ENCODE measurements around the gene GRAMD2B.

The GRAMD2B gene

DNA sequence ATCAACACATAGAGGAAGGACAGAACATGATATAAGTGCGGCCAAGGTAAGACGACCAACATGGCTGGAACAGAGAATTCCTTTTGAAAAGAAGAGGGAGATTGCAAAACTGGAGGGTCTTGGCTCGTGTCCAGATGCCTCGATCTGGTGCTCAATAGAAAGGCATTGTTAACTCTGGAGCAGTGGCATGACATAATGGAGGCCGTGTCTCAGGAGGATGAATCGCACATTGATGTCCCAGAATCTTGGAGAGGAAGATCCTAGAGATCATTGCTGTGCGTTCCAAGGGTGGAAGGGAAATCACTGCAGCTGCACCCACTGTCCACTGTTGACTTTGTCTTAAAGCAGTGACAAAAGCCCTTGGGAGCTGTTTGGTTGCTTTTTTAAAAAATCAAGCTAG, 30.9 kb downstream of the GRAMD2B start:
- no peaks in the 10 kb centered on the region for H3K9me3 ChIP-seq (ENCODE audit: control insufficient read depth, low read depth, low read length)
- no peak overlapping the region for H3K27ac ChIP-seq (ENCODE audit: low read length)
- H3K4me1 ChIP-seq (ENCODE audit: control insufficient read depth, low read depth, low read length), result peaks cover 5% of the 10 kb centered on the region
- H3K4me3 ChIP-seq (ENCODE audit: low read length), result no peak overlapping the region
- no peak overlapping the region for H3K9ac ChIP-seq (ENCODE audit: low read length)
- no peaks in the 10 kb centered on the region for H3K27me3 ChIP-seq (ENCODE audit: control insufficient read depth, insufficient read depth, low read length)
- H3K36me3 ChIP-seq (ENCODE audit: control insufficient read depth, low read depth, low read length), result no peaks in the 10 kb centered on the region

DNA sequence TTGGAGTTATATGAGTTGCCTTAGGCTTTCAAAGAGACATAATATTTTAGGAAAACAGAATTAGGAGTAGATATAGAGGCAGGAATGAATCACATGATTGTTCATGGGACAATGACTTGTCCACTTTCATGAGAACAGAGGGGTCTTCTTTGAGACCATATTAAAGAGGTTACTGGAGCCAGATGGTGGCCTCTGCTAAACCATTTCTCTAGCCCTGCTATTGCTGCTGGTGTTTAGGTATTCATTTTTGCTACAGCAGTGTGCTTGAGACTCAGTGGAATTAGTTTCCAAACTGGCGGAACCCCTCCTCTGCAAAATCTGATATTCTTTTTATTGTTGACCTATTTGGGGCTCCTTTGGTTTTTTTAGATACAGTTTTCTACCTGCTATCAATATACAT, 31.3 kb downstream of the GRAMD2B start:
- Histone ChIP-seq H3K4me1 (ENCODE audit: control insufficient read depth, low read depth, low read length) (peaks cover 5% of the 10 kb centered on the region), H3K4me3 (ENCODE audit: low read length) (no peak overlapping the region), H3K27ac (ENCODE audit: low read length) (no peak overlapping the region), H3K9me3 (ENCODE audit: control insufficient read depth, low read depth, low read length) (no peaks in the 10 kb centered on the region), H3K9ac (ENCODE audit: low read length) (no peak overlapping the region), H3K27me3 (ENCODE audit: control insufficient read depth, insufficient read depth, low read length) (no peaks in the 10 kb centered on the region), H3K36me3 (ENCODE audit: control insufficient read depth, low read depth, low read length) (no peaks in the 10 kb centered on the region)

DNA sequence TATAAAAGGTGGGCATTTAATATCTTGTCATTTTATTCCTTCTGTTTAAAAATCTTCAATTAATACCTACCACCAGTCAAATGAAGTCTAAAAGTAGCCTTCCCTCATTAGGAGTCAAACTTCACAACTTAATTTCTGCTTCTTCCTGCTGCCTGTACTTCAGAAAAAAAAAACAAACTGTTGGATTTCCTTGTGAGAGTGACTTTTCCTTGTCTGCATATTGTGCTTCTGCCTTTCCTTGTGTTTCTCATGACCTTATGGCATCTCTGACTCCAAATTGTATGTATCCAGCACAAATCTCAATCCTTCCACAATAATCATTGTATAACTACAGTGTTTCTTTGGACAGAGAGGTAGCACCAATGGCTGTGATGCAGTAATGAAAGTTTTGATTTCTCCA, 32.1 kb downstream of the GRAMD2B start:
- Histone ChIP-seq H3K9ac (ENCODE audit: low read length) (no peak overlapping the region), H3K4me3 (ENCODE audit: low read length) (no peak overlapping the region), H3K4me1 (ENCODE audit: control insufficient read depth, low read depth, low read length) (no peaks in the 10 kb centered on the region), H3K27me3 (ENCODE audit: control insufficient read depth, insufficient read depth, low read length) (no peaks in the 10 kb centered on the region), H3K9me3 (ENCODE audit: control insufficient read depth, low read depth, low read length) (no peaks in the 10 kb centered on the region), H3K36me3 (ENCODE audit: control insufficient read depth, low read depth, low read length) (no peaks in the 10 kb centered on the region), H3K27ac (ENCODE audit: low read length) (no peak overlapping the region)

DNA sequence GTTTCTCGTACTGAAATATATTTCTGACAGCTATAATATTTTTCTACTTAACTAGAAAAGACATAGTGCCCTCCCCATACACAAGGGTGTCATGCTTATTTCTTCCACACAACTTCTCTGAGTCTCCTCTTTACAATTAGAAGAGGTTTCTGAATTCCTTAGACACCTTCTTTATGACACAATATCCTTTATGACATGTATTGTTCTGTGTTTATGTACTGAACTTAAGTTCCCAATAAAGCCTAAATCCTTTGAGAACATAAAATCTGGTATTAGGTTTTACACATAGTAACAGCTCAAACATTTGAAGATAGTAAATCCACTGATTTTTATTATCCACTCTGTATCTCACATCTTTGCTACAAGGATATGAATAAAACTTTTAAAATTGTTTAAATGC, 32.5 kb downstream of the GRAMD2B start:
- H3K9me3 ChIP-seq (ENCODE audit: control insufficient read depth, low read depth, low read length), result no peaks in the 10 kb centered on the region
- no peak overlapping the region for H3K27ac ChIP-seq (ENCODE audit: low read length)
- no peaks in the 10 kb centered on the region for H3K36me3 ChIP-seq (ENCODE audit: control insufficient read depth, low read depth, low read length)

DNA sequence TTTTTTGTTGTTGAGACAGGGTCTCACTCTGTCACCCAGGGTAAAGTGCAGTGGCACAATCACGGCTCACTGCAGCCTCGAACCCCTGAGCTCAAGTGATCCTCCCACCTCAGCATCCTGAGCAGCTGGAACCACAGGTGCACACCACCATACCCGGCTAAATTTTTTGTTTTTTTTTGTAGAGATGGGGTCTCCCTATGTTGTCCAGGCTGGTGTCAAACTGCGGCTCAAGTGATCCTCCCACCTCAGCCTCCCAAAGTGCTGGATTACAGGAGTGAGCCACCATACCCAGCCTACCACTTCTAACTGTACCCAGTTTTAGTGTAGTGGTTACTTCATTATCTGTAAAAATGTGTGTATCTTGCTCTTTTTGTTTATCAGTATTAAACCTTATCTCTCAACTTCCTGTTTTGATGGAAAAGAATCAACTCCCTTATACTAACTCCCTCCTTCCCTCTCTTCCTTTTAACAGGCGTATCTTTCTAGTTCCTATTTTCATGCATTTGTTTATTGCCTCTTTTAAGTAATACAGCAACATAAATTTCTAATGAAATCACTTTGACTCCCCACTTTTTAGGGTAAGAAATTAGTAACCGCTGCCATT, 33.1 kb downstream of the GRAMD2B start:
- H3K4me1 ChIP-seq (ENCODE audit: control insufficient read depth, low read depth, low read length), result no peaks in the 10 kb centered on the region

More for the DNA sequence above, 32.5 kb downstream of the GRAMD2B start:
- H3K4me3 ChIP-seq (ENCODE audit: low read length), result no peak overlapping the region
- no peak overlapping the region for H3K9ac ChIP-seq (ENCODE audit: low read length)
- no peaks in the 10 kb centered on the region for H3K27me3 ChIP-seq (ENCODE audit: control insufficient read depth, insufficient read depth, low read length)
- no peaks in the 10 kb centered on the region for H3K4me1 ChIP-seq (ENCODE audit: control insufficient read depth, low read depth, low read length)

DNA sequence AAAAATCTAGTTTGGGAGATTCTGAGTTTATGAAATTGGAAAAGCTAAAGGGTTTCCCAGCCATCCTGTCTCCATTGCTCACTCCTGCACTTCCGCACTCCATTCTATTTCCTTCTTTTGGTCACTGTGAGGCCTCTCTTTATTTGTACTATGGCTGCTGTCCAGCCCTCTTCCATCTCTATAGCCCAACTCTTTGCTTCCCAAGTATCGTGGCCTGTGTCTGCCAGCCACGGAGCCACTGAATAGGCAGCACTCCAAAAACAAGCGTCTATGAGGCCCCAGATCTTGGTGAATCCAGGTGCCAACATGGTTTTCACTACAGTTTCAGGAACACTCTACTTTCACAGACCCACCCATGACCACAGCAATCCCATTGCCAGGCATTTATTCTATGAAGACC, 37.2 kb downstream of the GRAMD2B start:
- Histone ChIP-seq H3K4me3 (ENCODE audit: low read length) (no peak overlapping the region), H3K27ac (ENCODE audit: low read length) (no peak overlapping the region), H3K4me1 (ENCODE audit: control insufficient read depth, low read depth, low read length) (peaks cover 3% of the 10 kb centered on the region), H3K9ac (ENCODE audit: low read length) (no peak overlapping the region), H3K36me3 (ENCODE audit: control insufficient read depth, low read depth, low read length) (no peaks in the 10 kb centered on the region), H3K27me3 (ENCODE audit: control insufficient read depth, insufficient read depth, low read length) (peaks cover 38% of the 10 kb centered on the region), H3K9me3 (ENCODE audit: control insufficient read depth, low read depth, low read length) (no peaks in the 10 kb centered on the region)

More for the DNA sequence above, 33.1 kb downstream of the GRAMD2B start:
- Histone ChIP-seq H3K27me3 (ENCODE audit: control insufficient read depth, insufficient read depth, low read length) (no peaks in the 10 kb centered on the region), H3K27ac (ENCODE audit: low read length) (no peak overlapping the region), H3K36me3 (ENCODE audit: control insufficient read depth, low read depth, low read length) (no peaks in the 10 kb centered on the region), H3K9ac (ENCODE audit: low read length) (no peak overlapping the region), H3K4me3 (ENCODE audit: low read length) (no peak overlapping the region), H3K9me3 (ENCODE audit: control insufficient read depth, low read depth, low read length) (no peaks in the 10 kb centered on the region)

DNA sequence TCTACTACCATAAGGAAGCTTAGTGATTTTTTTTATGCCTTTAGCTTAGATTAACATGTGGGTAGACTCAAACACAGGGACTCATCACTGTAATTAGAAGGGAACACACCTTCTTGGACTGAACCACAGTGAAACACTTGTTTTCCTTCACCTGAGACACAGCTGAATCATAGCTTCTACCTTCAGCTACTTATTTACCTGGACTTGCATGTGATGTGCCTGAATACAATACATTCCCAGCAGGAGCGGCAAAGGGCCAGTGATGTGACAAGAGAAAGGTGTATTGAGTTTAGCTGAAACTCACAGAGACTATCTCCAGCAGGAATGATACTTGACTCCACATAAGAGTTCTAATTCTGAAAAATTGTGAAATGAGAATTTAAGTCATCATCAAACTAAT, 37.8 kb downstream of the GRAMD2B start:
- H3K27ac ChIP-seq (ENCODE audit: low read length), result no peak overlapping the region
- no peaks in the 10 kb centered on the region for H3K9me3 ChIP-seq (ENCODE audit: control insufficient read depth, low read depth, low read length)
- H3K4me3 ChIP-seq (ENCODE audit: low read length), result no peak overlapping the region
- no peak overlapping the region for H3K9ac ChIP-seq (ENCODE audit: low read length)
- H3K36me3 ChIP-seq (ENCODE audit: control insufficient read depth, low read depth, low read length), result no peaks in the 10 kb centered on the region
- peaks cover 3% of the 10 kb centered on the region for H3K4me1 ChIP-seq (ENCODE audit: control insufficient read depth, low read depth, low read length)
- peaks cover 43% of the 10 kb centered on the region for H3K27me3 ChIP-seq (ENCODE audit: control insufficient read depth, insufficient read depth, low read length)

DNA sequence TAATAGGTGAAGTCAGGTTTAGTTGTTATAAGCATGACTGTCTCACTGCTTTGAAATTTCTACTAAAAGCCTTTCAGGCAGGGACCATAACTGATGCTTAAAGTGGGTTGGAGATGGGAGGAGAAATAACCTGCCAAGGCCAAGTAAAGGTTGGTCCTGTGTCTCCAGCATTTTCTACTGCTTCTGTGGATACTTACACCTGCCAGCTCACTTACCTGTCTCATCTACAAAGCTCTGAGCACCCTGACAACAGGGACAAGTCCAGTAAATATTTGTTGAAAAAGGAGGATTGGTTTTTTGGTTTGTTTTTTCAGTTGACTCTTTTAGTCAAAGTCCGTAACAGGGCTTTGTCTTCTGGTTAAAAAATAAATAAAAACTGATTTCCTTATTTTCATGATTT, 38.6 kb downstream of the GRAMD2B start:
- no peaks in the 10 kb centered on the region for H3K36me3 ChIP-seq (ENCODE audit: control insufficient read depth, low read depth, low read length)
- H3K4me3 ChIP-seq (ENCODE audit: low read length), result no peak overlapping the region
- peaks cover 3% of the 10 kb centered on the region for H3K4me1 ChIP-seq (ENCODE audit: control insufficient read depth, low read depth, low read length)
- H3K27ac ChIP-seq (ENCODE audit: low read length), result no peak overlapping the region
- peaks cover 47% of the 10 kb centered on the region for H3K27me3 ChIP-seq (ENCODE audit: control insufficient read depth, insufficient read depth, low read length)
- H3K9ac ChIP-seq (ENCODE audit: low read length), result no peak overlapping the region
- no peaks in the 10 kb centered on the region for H3K9me3 ChIP-seq (ENCODE audit: control insufficient read depth, low read depth, low read length)

DNA sequence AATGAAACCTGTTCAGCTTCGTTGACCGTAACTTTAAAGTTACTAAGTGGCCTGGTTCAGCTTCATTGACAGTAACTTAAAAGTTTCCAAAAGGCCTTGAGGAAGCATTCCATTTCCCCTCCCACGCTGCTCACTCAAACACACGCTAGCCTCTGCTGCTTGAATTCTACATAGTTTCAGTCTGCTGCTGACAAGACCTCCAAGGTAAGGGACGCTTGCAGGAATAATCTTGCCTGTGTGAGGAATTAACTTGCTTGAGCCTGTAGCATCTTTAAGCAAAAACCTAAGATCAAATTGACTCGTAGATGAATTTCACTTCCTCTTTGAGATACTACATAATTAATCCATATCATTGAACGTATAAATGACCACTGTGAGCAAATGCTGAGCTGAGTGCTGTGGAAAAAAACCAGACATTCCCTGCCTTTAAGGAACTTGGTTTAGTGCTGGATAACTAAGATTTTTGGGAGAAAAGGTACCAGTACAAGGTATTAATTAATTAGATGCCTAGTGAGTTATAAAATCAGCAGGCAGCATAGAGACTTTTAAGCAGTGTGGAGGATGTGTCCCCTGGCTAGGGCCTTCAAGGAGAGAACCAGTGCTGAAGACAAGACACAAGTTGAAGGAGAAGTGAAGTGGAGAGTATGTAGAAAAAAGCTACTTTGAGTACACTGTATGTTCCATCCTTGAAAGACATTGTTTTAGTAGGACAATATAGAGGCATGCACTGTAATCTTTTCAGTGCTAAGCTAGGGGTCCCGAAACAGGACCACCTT, 39.2 kb downstream of the GRAMD2B start:
- Histone ChIP-seq H3K27ac (ENCODE audit: low read length) (no peak overlapping the region), H3K9ac (ENCODE audit: low read length) (no peak overlapping the region), H3K4me1 (ENCODE audit: control insufficient read depth, low read depth, low read length) (peaks cover 3% of the 10 kb centered on the region), H3K27me3 (ENCODE audit: control insufficient read depth, insufficient read depth, low read length) (peaks cover 47% of the 10 kb centered on the region), H3K36me3 (ENCODE audit: control insufficient read depth, low read depth, low read length) (no peaks in the 10 kb centered on the region), H3K4me3 (ENCODE audit: low read length) (no peak overlapping the region), H3K9me3 (ENCODE audit: control insufficient read depth, low read depth, low read length) (no peaks in the 10 kb centered on the region)

DNA sequence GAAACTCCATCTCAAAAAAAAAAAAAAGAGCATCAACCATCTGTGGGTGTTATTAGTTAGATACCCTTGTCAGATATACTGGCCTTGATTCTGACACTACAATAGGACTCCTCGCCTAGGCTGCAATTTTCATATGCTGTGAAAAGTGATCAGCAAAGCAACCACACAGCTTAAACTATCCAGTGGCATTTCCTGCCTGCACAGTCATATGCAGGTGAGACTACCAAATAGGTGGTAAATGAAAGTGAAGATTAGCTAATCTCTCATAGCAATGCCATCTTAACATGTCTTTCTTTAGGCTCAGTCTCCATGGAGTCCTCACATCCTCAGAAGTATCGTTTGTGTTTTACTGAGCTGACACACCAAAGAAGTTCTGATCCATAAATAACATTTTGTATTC, 40.8 kb downstream of the GRAMD2B start:
- peaks cover 3% of the 10 kb centered on the region for H3K4me1 ChIP-seq (ENCODE audit: control insufficient read depth, low read depth, low read length)
- peaks cover 47% of the 10 kb centered on the region for H3K27me3 ChIP-seq (ENCODE audit: control insufficient read depth, insufficient read depth, low read length)
- H3K9ac ChIP-seq (ENCODE audit: low read length), result no peak overlapping the region
- H3K4me3 ChIP-seq (ENCODE audit: low read length), result no peak overlapping the region
- H3K9me3 ChIP-seq (ENCODE audit: control insufficient read depth, low read depth, low read length), result no peaks in the 10 kb centered on the region
- H3K27ac ChIP-seq (ENCODE audit: low read length), result no peak overlapping the region
- no peaks in the 10 kb centered on the region for H3K36me3 ChIP-seq (ENCODE audit: control insufficient read depth, low read depth, low read length)

DNA sequence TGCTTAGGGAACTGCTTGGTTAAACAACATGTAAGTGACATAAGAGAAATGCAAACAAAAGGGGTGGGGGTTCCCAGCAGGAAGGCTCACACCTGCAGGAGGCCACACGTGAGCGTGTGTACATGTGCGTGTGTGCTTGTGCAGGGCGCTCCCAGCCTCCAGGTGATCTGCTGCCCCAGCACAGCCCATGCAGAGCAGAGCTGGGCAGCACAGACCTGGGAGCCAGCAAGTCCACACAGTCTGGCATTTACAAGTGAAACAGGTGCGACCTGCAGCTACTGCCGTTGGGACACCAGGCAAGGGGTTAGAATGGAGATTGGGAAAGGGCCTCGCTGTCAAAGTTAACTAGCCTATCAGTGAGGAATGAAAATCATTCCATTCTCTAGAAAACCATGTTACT, 41.8 kb downstream of the GRAMD2B start:
- peaks cover 47% of the 10 kb centered on the region for H3K27me3 ChIP-seq (ENCODE audit: control insufficient read depth, insufficient read depth, low read length)
- no peak overlapping the region for H3K27ac ChIP-seq (ENCODE audit: low read length)
- H3K4me1 ChIP-seq (ENCODE audit: control insufficient read depth, low read depth, low read length), result peaks cover 3% of the 10 kb centered on the region
- no peaks in the 10 kb centered on the region for H3K9me3 ChIP-seq (ENCODE audit: control insufficient read depth, low read depth, low read length)
- H3K36me3 ChIP-seq (ENCODE audit: control insufficient read depth, low read depth, low read length), result peaks cover 3% of the 10 kb centered on the region
- H3K4me3 ChIP-seq (ENCODE audit: low read length), result no peak overlapping the region
- no peak overlapping the region for H3K9ac ChIP-seq (ENCODE audit: low read length)

DNA sequence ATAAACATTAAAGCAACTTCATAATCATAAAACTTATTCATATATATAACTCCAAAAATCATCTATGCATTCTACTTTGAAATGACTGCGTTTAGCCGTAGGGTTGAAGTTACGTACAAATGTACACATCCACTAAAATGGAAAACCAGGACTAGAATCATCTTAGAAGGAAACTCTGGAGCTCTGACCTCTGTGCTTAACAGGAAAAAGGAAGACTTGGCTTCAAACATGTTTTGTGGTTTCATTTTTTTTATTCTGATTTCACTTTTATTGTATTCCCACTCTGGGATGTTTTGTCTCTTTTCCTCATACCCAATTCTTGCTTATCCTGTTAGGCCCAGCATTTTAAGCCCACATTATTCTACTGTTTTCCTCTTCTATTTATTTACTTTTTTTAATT, 44.9 kb downstream of the GRAMD2B start:
- Histone ChIP-seq H3K27me3 (ENCODE audit: control insufficient read depth, insufficient read depth, low read length) (peaks cover 33% of the 10 kb centered on the region), H3K9ac (ENCODE audit: low read length) (no peak overlapping the region), H3K27ac (ENCODE audit: low read length) (no peak overlapping the region), H3K36me3 (ENCODE audit: control insufficient read depth, low read depth, low read length) (peaks cover 6% of the 10 kb centered on the region), H3K9me3 (ENCODE audit: control insufficient read depth, low read depth, low read length) (no peaks in the 10 kb centered on the region), H3K4me3 (ENCODE audit: low read length) (no peak overlapping the region), H3K4me1 (ENCODE audit: control insufficient read depth, low read depth, low read length) (peaks cover 10% of the 10 kb centered on the region)

Measured in iPS-18a (cell line).